ENCODE measurements around the gene HNMT.

- TF ChIP-seq POLR2A (IDR thresholded peaks at IDR 0.05; ENCODE audit: low read depth) (no peak), CTCF (IDR thresholded peaks at IDR 0.05) (no peak)
Observed at GRCh38 chr2:138021154-138021553, 56.9 kb downstream of the HNMT start.
